ENCODE measurements around the gene CBX6. TPM values are rescaled to one million over a fixed set of nuclear protein-coding genes. Genes with fewer than 3 reads are reported as not detected.
A peak's percentile ranks its signal among the peaks of the same experiment; 100 is the strongest.

The CBX6 gene
- total and polyA plus RNA-seq, 2 of the 8 experiments (the other 6 are each of a cell fraction or from before 2014, with no cell fraction given): 10.6 to 27.5 TPM

- Histone ChIP-seq H3K56ac (replicated peaks; ENCODE audit: insufficient read length, low read depth, low read length) (no peak overlapping the region), H3K4me1 (replicated peaks in 1 of 4; ENCODE audit: control insufficient read depth in 3 of 4, insufficient read depth in 4 of 4, low read length in 3 of 4) (peaks cover 0 to 6% (median 2%) of the 10 kb centered on the region in 4 experiments; a peak in 2 of 7 replicates), H2AK5ac (ENCODE audit: low read depth, low read length) (no peak overlapping the region), H2BK120ac (replicated peaks; ENCODE audit: low read depth, low read length) (no peak overlapping the region), H4K91ac (replicated peaks; ENCODE audit: insufficient read length, low read length) (no peak overlapping the region), H3K9ac (replicated peaks in 1 of 4; ENCODE audit: extremely low read depth in 1 of 4, low read depth in 3 of 4, low read length in 3 of 4) (no peak overlapping the region), H3K4me3 (ENCODE audit: extremely low read depth in 1 of 4, insufficient read depth in 2 of 4, low read depth in 3 of 4, low read length in 4 of 4) (no peak overlapping the region), H2BK20ac (ENCODE audit: low read length) (0 out of 2 replicates have a peak overlapping the region, but pooled peaks have one; percentile 55), H2AFZ (ENCODE audit: low read length) (no peak overlapping the region), H3K79me1 (ENCODE audit: low read depth, low read length) (peaks cover 3% of the 10 kb centered on the region; the same call in 1 of the 2 replicates), H4K5ac (ENCODE audit: insufficient read length, low read depth, low read length) (no peak overlapping the region), H3K79me2 (ENCODE audit: control insufficient read depth in 1 of 2, insufficient read depth in 2 of 2, low read length in 2 of 2) (no peaks in the 10 kb centered on the region), H3K9me3 (ENCODE audit: insufficient read depth in 2 of 2, low read depth in 1 of 2, low read length in 1 of 2) (no peaks in the 10 kb centered on the region), H3K23me2 (ENCODE audit: low read depth, low read length) (no peaks in the 10 kb centered on the region), H3K14ac (ENCODE audit: insufficient read length) (no peak overlapping the region), H3K36me3 (ENCODE audit: control insufficient read depth in 2 of 4, insufficient read depth in 4 of 4, low read length in 3 of 4) (no peaks in the 10 kb centered on the region), H3K18ac (ENCODE audit: extremely low read depth, low read length) (no peak overlapping the region), H3K27me3 (replicated peaks in 1 of 4; ENCODE audit: control insufficient read depth in 3 of 4, extremely low read depth in 1 of 4, insufficient read depth in 3 of 4, low read length in 3 of 4) (no peaks in the 10 kb centered on the region), H3K27ac (ENCODE audit: low read depth, low read length) (no peak overlapping the region), H3K4me2 (ENCODE audit: insufficient read depth in 1 of 2, low read depth in 2 of 2, low read length in 2 of 2) (no peak overlapping the region), H4K20me1 (replicated peaks in 1 of 2; ENCODE audit: control insufficient read depth in 1 of 2, insufficient read depth in 2 of 2, low read length in 2 of 2) (no peaks in the 10 kb centered on the region), H3K23ac (ENCODE audit: insufficient read length) (no peak overlapping the region), H3K4ac (replicated peaks; ENCODE audit: insufficient read length, low read depth, low read length) (no peak overlapping the region), H4K8ac (ENCODE audit: extremely low read depth, insufficient read depth, low read length) (no peak overlapping the region), H2BK5ac (ENCODE audit: low read depth, low read length) (no peak overlapping the region), H2BK12ac (ENCODE audit: low read depth, low read length) (no peak overlapping the region), H2BK15ac (ENCODE audit: low read length) (no peak overlapping the region)
- DNase-seq (ENCODE audit: low read depth in 1 of 2, low spot score in 2 of 2) (no peak), FAIRE-seq (no peak)
- TF ChIP-seq YY1 (IDR thresholded peaks at IDR 0.05; ENCODE audit: low read depth, low read length) (no peak), RBBP5 (IDR thresholded peaks at IDR 0.05; ENCODE audit: borderline replicate concordance, low read depth, low read length) (no peak), GABPA (IDR thresholded peaks at IDR 0.05; ENCODE audit: borderline replicate concordance, insufficient read depth, low read length) (no peak), ATF2 (IDR thresholded peaks at IDR 0.05; ENCODE audit: low read length) (no peak)
- TF ChIP-seq, protein P1, sequence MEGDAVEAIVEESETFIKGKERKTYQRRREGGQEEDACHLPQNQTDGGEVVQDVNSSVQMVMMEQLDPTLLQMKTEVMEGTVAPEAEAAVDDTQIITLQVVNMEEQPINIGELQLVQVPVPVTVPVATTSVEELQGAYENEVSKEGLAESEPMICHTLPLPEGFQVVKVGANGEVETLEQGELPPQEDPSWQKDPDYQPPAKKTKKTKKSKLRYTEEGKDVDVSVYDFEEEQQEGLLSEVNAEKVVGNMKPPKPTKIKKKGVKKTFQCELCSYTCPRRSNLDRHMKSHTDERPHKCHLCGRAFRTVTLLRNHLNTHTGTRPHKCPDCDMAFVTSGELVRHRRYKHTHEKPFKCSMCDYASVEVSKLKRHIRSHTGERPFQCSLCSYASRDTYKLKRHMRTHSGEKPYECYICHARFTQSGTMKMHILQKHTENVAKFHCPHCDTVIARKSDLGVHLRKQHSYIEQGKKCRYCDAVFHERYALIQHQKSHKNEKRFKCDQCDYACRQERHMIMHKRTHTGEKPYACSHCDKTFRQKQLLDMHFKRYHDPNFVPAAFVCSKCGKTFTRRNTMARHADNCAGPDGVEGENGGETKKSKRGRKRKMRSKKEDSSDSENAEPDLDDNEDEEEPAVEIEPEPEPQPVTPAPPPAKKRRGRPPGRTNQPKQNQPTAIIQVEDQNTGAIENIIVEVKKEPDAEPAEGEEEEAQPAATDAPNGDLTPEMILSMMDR (IDR thresholded peaks at IDR 0.05; ENCODE audit: control extremely low read depth in 1 of 3, insufficient read depth in 1 of 3, low read depth in 1 of 3, low read length in 3 of 3): no peak
- ChIA-PET POLR2A (ENCODE audit: partially characterized antibody) (no interaction called here), CTCF (ENCODE audit: partially characterized antibody) (interaction anchor here (0.7 to 6.8 kb wide), 11 partner anchors 9 to 94 kb away, joined by 3 to 53 read pairs (median 3); no protein-coding TSS in a partner anchor)
- WGBS, 2 experiments (ENCODE audit: extremely low coverage in 1 of 2, insufficient coverage in 1 of 2, insufficient read length in 1 of 2, insufficient replicate concordance in 2 of 2, low coverage in 1 of 2, low lambda C conversion rate in 2 of 2, missing lambda C conversion rate in 1 of 2): 80% methylated on average over 5 of the region's 5 CpGs; no CpG with 5 or more reads in 1 of the 2 experiments
Measured at GRCh38 chr22:38826801-38827200, 45.2 kb downstream of the CBX6 start.
